Loucy (cell line): Measurements from ENCODE around the gene IGSF23.

Experiments
- CTCF ChIP-seq: fragments of 200-600 bp; sonication (generic); conservative IDR thresholded peaks from 2 replicates; pipeline ENCODE4 v1.5.1; 2014; ENCODE audit warnings: mild to moderate bottlenecking, antibody characterized with exemption, low read length
- EZH2phosphoT487 ChIP-seq: fragments of 200-600 bp; IDR thresholded peaks from 2 replicates; pipeline ENCODE4 v1.6.1; 2018; ENCODE audit warnings: antibody characterized with exemption, mild to moderate bottlenecking, moderate library complexity, borderline replicate concordance

GRCh38 chr19:44573627-44574026 is 39.7 kb upstream of the IGSF23 start:
- TF ChIP-seq CTCF = no peak
- no peak for TF ChIP-seq EZH2phosphoT487
